ENCODE data around the gene CALML4.
"Not testable (repeated sequence)": the region's sequence is repeated elsewhere in the genome, so short reads cannot be mapped to it uniquely, and the experiment has no call there.

CALML4 gene

DNA sequence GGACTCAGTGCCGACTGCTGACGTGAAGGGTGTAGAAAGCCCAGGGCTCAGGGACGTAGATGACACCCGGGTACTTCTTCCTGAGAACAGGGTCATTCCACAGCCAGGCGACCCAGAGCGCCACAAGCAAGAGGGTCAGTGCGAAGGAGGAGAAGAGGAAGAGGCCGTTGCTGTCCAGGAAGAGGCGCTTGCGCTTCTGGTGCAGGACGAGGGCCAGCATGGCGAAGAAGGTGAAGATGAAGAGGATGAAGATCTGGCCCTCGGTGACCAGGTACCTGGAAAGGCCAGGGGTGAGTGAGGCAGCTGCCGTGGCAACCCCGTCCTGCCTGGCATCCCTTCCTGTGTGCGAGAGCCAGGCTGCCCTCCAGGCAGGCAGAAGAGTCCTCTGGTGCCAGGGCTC is 3.0 kb upstream of the CALML4 start:
- DNase-seq (ENCODE audit: low read depth) = no peak

DNA sequence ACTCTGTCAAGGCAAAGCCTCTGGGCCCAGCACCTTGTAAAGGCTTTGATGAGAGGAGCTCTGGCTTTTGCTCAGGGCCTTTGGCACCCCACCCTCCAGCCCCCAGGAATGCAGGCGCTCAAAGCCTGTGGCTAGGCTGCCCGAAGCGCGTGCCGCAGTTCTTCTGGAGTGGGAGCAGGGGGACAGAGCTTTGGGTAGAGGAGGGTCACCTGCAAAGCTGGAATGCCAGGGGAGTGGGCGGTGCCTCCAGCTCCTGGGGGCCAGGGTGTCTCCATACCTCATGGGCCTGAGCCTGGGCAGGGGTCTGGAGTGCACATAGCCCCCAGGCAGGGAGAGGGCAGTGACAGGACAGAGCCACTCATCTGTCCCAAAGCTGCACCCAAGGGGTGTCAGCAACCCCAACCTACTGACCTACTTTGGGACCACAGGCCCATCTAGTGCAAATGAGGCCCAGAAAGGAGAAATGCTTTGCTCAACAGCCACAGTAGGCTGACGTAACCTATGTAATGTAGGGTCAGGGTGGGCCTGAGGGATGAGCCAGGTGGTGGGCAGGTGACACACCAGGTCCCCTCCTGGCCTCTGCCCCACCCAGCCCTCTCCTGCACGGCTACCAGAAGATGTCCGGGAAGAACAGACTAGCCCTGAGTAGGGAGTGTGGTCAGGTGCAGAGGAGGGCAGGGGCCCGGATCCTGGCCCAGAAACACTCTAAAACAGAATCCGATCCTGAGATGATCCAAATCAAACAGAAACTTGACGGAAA is 2.2 kb upstream of the CALML4 start:
- no peak for DNase-seq (ENCODE audit: low read depth)

- no peak for DNase-seq (ENCODE audit: low read depth)
These were observed 1.6 kb upstream of the CALML4 start for GRCh38 chr15:68206711-68207151.

GRCh38 chr15:68205954-68206539 is 915 bp upstream of the CALML4 start:
- no peak for DNase-seq (ENCODE audit: low read depth)

GRCh38 chr15:68205558-68205944 is 419 bp upstream of the CALML4 start:
- no peak for DNase-seq (ENCODE audit: low read depth)

- DNase-seq (ENCODE audit: low read depth) = no peak
These were observed 771 bp downstream of the CALML4 start for GRCh38 chr15:68204361-68204760.

GRCh38 chr15:68203956-68204355 is 1.2 kb downstream of the CALML4 start:
- DNase-seq (ENCODE audit: low read depth) = no peak

- DNase-seq (ENCODE audit: low read depth) = no peak
These were observed 1.6 kb downstream of the CALML4 start for GRCh38 chr15:68203486-68203885.

DNA sequence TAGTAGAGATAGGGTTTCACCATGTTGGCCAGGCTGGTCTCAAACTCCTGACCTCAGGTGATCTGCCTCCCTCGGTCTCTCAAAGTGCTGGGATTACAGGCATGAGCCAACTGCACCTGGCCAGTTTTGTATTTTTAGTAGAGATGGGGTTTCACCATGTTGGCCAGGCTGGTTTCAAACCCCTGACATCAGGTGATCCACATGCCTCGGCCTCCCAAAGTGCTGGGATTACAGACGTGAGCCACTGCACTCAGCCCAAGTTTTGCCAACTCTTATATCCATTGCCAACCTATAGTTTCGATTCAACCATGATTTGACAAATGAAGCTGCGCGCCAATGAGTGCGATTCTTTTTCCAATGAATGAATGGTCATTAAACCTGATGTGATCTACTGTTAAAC is 2.1 kb downstream of the CALML4 start:
- DNase-seq (ENCODE audit: low read depth) = not testable (repeated sequence)

DNA sequence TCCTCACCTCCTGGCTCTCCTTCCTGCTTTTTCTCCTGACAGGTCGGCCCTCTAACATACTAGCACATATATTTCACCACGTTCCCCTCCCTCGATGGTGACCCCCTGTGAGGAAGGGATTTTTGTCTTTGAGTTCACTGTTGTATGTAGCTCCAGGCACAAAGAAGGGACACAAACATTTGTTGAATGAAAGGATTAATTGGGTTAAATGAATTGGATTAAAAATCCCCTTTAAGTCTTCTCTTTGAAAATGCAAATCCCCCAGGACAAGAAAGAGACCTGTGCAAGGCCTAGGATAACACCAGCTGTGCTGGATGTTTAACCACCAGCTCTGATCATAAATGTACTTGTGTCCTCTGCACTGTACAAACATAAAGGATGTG is 3.3 kb downstream of the CALML4 start:
- no peak for DNase-seq (ENCODE audit: low read depth)

GRCh38 chr15:68201153-68201878 is 3.8 kb downstream of the CALML4 start:
- DNase-seq (ENCODE audit: low read depth) = no peak

DNA sequence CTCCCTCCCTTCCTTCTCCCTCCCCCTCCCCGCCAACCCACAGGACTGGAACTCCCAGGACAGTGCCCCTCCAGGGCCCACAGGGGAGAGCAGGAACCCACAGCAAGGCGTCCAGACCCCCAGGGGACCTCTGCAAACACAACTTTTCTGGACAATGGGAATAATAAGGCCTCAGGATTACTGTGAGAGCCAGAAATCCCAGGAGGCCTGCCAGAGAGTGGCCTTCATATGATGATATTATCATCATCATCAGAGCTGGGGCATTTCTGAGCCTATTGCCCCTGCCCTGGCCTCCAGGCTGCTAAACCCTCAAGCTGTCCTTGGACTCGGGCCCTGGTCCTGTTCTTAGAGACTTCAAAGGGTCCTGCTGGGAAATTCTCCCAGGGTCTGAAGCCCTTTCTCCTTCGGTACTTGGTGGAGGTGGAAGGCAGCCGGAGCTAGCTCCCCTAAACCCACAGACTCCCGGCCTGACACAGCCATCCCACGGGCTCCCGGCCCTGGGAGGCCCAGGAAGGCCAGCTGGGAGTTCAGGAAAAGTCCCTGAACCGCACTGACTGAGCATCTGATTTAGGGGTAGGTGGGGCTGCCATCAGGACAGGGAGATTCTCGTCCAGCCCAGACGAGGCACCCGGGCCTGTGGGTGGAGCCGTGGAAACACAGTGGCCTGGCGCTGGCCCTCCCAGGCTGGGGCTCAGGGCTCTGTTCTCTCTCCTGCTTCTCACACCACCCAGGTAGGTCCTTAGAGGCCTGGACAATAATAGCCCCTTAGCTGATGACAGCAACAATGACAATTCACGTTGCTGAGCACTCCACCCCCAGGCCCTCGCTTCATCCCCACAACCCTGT is 4.9 kb downstream of the CALML4 start:
- DNase-seq (ENCODE audit: low read depth) = no peak

- DNase-seq (ENCODE audit: low read depth) = no peak
These were observed 5.8 kb downstream of the CALML4 start for GRCh38 chr15:68199340-68199739.

- DNase-seq (ENCODE audit: low read depth) = no peak
These were observed 7.3 kb downstream of the CALML4 start for GRCh38 chr15:68197661-68198437.

- no peak for DNase-seq (ENCODE audit: low read depth)
These were observed 8.0 kb downstream of the CALML4 start for GRCh38 chr15:68197170-68197492.

DNA sequence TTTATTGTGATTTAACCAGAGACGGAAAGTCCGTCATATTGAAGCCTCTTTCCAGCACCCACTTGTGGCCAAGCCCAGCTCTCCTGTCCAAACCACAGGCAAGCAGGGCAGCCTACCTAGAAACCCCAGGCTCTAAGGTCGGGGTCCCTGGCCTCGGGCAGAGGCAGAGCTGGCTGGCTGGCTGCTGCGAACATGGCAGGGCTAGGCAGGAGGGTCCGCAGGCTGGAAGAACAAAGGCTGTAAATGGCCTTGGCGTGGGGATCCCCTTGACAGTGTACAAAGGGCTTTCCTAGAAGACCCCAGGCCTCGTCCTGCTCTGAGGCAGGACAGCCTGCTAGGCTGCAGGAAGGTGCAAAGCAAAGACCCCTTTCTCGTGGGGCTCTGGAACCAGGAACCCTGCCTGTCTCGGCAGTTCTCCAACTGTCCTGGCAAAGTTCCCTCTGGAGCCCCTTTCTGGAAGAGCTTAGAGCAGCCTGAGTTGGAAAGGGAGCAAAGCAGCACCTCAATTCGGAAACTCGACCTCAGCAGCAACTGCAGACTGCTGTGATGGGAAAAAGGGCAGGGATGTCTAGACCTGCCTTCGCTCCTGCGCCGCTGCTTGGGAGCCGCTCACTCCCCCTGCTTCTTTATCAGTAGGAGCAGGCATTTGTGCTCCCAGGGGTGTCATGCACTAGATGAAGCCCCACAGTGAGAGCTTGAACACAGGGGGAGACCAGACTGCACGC is 8.5 kb downstream of the CALML4 start:
- DNase-seq (ENCODE audit: low read depth) = no peak

GRCh38 chr15:68195336-68196112 is 9.6 kb downstream of the CALML4 start:
- DNase-seq (ENCODE audit: low read depth) = no peak

- no peak for DNase-seq (ENCODE audit: low read depth)
These were observed 12.2 kb downstream of the CALML4 start for GRCh38 chr15:68192804-68193486.

DNA sequence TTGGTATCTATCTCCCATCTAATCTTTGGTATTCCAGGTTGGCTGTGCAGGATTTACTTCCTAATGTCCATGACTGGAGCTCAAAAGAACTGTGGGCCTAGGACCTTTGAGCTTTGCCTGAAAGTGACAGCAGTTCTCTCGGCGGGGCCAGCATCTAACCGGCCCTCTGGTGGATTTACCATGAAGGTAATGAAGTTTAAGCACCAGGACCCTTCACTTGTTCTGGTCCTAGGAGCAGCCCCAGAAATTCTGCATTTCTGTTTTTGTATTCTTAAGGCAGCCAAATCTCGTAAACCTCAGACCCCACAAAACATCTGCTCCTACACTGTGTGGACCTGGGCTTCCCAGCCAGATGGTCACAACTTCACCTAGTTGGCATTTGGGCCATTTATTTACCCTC is 13.0 kb downstream of the CALML4 start:
- DNase-seq (ENCODE audit: low read depth) = no peak

- DNase-seq (ENCODE audit: low read depth) = no peak
These were observed 13.6 kb downstream of the CALML4 start for GRCh38 chr15:68191555-68191954.
